ENCODE results near the gene PLCB1. TPM values are rescaled to one million over a fixed set of nuclear protein-coding genes. Genes with fewer than 3 reads are reported as not detected.

The PLCB1 gene
- total and polyA plus RNA-seq, 2 experiments from 2014 or later = 6.7 to 20.5 TPM

DNA sequence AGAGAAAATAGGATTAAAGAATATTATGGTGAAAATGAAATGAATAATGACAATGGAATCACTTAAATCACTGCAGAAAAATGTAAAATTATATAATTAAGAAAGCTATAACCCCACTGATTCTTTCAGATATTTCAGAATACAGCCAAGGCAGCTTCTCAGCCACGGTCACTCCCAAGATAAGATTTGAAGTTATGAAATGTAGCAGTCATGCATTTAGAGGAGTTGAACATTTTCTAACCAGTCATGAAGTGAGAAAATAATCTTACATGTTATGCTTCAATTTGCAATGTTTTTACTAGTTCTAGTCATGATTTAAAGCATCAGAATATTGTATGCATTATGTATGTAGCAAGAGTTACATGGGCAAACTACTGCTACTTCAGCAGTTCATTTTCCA, 13.3 kb upstream of the PLCB1 start:
- Histone ChIP-seq H3K9me3 (ENCODE audit: low read depth) (no peaks in the 10 kb centered on the region), H3K27me3 (no peaks in the 10 kb centered on the region), H3K4me1 (ENCODE audit: insufficient read depth) (peaks cover 16% of the 10 kb centered on the region), H4K20me1 (ENCODE audit: insufficient read depth, poor library complexity, severe bottlenecking) (no peaks in the 10 kb centered on the region), H3K4me3 (no peak overlapping the region), H3K4me2 (no peak overlapping the region), H3K79me2 (no peaks in the 10 kb centered on the region), H2AFZ (no peak overlapping the region), H3K27ac (no peak overlapping the region), H3K36me3 (replicated peaks; ENCODE audit: insufficient read depth, low read depth) (no peaks in the 10 kb centered on the region), H3K9me2 (replicated peaks; ENCODE audit: insufficient read depth) (no peaks in the 10 kb centered on the region)
- TF ChIP-seq EZH2phosphoT487 (IDR thresholded peaks at IDR 0.05; ENCODE audit: low read depth, severe bottlenecking, unreplicated experiment) (no peak), EZH2 (IDR thresholded peaks at IDR 0.05; ENCODE audit: borderline replicate concordance) (no peak)
- TF ChIP-seq, protein P1, sequence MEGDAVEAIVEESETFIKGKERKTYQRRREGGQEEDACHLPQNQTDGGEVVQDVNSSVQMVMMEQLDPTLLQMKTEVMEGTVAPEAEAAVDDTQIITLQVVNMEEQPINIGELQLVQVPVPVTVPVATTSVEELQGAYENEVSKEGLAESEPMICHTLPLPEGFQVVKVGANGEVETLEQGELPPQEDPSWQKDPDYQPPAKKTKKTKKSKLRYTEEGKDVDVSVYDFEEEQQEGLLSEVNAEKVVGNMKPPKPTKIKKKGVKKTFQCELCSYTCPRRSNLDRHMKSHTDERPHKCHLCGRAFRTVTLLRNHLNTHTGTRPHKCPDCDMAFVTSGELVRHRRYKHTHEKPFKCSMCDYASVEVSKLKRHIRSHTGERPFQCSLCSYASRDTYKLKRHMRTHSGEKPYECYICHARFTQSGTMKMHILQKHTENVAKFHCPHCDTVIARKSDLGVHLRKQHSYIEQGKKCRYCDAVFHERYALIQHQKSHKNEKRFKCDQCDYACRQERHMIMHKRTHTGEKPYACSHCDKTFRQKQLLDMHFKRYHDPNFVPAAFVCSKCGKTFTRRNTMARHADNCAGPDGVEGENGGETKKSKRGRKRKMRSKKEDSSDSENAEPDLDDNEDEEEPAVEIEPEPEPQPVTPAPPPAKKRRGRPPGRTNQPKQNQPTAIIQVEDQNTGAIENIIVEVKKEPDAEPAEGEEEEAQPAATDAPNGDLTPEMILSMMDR (IDR thresholded peaks at IDR 0.05; ENCODE audit: poor library complexity) = no peak
- DNase-seq (ENCODE audit: low spot score) = no peak
- 60% methylated on average over 1 of the region's 1 CpG for WGBS (ENCODE audit: low lambda C conversion rate, missing lambda C conversion rate)

DNA sequence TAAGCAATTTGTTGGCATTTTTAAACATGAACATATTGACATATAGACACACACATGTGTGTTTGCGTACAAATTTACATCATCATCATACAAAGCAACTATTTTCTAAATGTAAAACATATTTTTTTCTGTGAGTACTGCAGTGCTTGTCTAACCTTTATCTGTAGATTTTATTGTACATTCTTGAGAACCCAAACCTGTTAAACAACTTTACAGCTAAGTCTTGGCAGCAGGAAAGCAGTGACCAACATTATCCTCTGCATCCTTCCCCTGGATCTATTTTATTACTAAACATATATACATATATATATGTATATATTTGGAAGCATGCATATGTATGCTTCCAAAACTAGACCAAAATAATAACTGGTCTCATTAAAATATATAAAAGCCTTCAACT, 10.4 kb upstream of the PLCB1 start:
- no peak overlapping the region for H3K4me3 ChIP-seq
- no peaks in the 10 kb centered on the region for H3K36me3 ChIP-seq (replicated peaks; ENCODE audit: insufficient read depth, low read depth)
- no peak overlapping the region for H2AFZ ChIP-seq
- 93% methylated on average over 1 of the region's 1 CpG for WGBS (ENCODE audit: low lambda C conversion rate, missing lambda C conversion rate)
- H3K79me2 ChIP-seq = no peaks in the 10 kb centered on the region
- H3K9me2 ChIP-seq (replicated peaks; ENCODE audit: insufficient read depth) = no peaks in the 10 kb centered on the region
- H3K4me1 ChIP-seq (ENCODE audit: insufficient read depth) = peaks cover 16% of the 10 kb centered on the region
- H3K27ac ChIP-seq = no peak overlapping the region
- H3K27me3 ChIP-seq = no peaks in the 10 kb centered on the region
- no peak for DNase-seq (ENCODE audit: low spot score)
- TF ChIP-seq EZH2phosphoT487 (IDR thresholded peaks at IDR 0.05; ENCODE audit: low read depth, severe bottlenecking, unreplicated experiment) (no peak), EZH2 (IDR thresholded peaks at IDR 0.05; ENCODE audit: borderline replicate concordance) (no peak)
- TF ChIP-seq, protein P1 (IDR thresholded peaks at IDR 0.05; ENCODE audit: poor library complexity) = no peak
- no peaks in the 10 kb centered on the region for H4K20me1 ChIP-seq (ENCODE audit: insufficient read depth, poor library complexity, severe bottlenecking)
- H3K4me2 ChIP-seq = no peak overlapping the region
- no peaks in the 10 kb centered on the region for H3K9me3 ChIP-seq (ENCODE audit: low read depth)

DNA sequence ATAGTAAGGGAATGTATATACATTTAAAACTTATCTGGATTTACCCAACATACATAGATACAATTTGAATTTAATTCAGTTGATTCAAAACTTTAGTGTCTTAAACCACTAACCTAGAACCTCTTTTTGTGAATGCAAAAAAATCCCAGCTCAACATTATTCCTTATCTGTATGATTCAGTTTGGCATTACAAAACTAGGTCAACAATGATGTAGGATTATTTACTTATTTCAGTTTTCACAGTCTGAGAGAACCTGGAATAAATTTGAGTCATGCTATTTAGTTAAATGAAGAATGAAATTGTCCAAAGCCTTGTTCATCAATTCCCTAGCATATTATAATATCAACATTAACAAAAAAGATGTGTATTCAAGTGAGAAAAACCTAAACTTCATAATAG, 7.4 kb upstream of the PLCB1 start:
- TF ChIP-seq EZH2phosphoT487 (IDR thresholded peaks at IDR 0.05; ENCODE audit: low read depth, severe bottlenecking, unreplicated experiment) (no peak), EZH2 (IDR thresholded peaks at IDR 0.05; ENCODE audit: borderline replicate concordance) (no peak)
- TF ChIP-seq, protein P1 (IDR thresholded peaks at IDR 0.05; ENCODE audit: poor library complexity) = no peak
- Histone ChIP-seq H3K4me2 (no peak overlapping the region), H3K79me2 (no peaks in the 10 kb centered on the region), H3K4me1 (ENCODE audit: insufficient read depth) (no peaks in the 10 kb centered on the region), H2AFZ (no peak overlapping the region), H3K36me3 (replicated peaks; ENCODE audit: insufficient read depth, low read depth) (no peaks in the 10 kb centered on the region), H3K4me3 (no peak overlapping the region), H3K27me3 (no peaks in the 10 kb centered on the region), H3K9me2 (replicated peaks; ENCODE audit: insufficient read depth) (no peaks in the 10 kb centered on the region), H4K20me1 (ENCODE audit: insufficient read depth, poor library complexity, severe bottlenecking) (no peaks in the 10 kb centered on the region), H3K9me3 (ENCODE audit: low read depth) (no peaks in the 10 kb centered on the region), H3K27ac (no peak overlapping the region)
- DNase-seq (ENCODE audit: low spot score) = no peak

DNA sequence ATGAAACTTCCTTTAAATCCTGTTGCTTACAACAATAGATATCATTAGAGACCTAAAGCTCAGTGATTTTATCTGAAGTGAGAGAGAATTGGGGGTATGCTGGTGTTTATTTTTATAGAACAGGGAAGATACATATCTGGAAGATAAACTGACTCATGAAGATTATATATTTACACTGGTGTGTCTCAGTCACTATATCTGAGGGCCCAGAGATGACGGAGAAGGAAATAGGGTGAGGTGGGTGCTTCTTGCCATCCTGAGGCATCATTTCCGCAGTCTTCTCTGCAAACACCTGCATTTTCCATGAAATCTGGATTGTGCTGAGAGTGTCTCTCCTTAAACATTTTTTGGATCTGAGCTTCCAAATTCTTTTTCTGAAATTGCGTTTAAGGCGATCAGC, 5.9 kb upstream of the PLCB1 start:
- no peaks in the 10 kb centered on the region for H3K9me2 ChIP-seq (replicated peaks; ENCODE audit: insufficient read depth)
- H2AFZ ChIP-seq = no peak overlapping the region
- no peak overlapping the region for H3K4me2 ChIP-seq
- DNase-seq (ENCODE audit: low spot score) = no peak
- 88% methylated on average over 4 of the region's 4 CpGs for WGBS (ENCODE audit: low lambda C conversion rate, missing lambda C conversion rate)
- H4K20me1 ChIP-seq (ENCODE audit: insufficient read depth, poor library complexity, severe bottlenecking) = no peaks in the 10 kb centered on the region
- H3K27me3 ChIP-seq = no peaks in the 10 kb centered on the region
- no peaks in the 10 kb centered on the region for H3K9me3 ChIP-seq (ENCODE audit: low read depth)
- no peak overlapping the region for H3K27ac ChIP-seq
- TF ChIP-seq, protein P1 (IDR thresholded peaks at IDR 0.05; ENCODE audit: poor library complexity) = no peak
- TF ChIP-seq EZH2 (IDR thresholded peaks at IDR 0.05; ENCODE audit: borderline replicate concordance) (no peak), EZH2phosphoT487 (IDR thresholded peaks at IDR 0.05; ENCODE audit: low read depth, severe bottlenecking, unreplicated experiment) (no peak)
- H3K79me2 ChIP-seq = no peaks in the 10 kb centered on the region
- no peaks in the 10 kb centered on the region for H3K4me1 ChIP-seq (ENCODE audit: insufficient read depth)
- H3K4me3 ChIP-seq = no peak overlapping the region
- no peaks in the 10 kb centered on the region for H3K36me3 ChIP-seq (replicated peaks; ENCODE audit: insufficient read depth, low read depth)

Data from hepatocyte (in vitro differentiated cells).